CD4-positive, alpha-beta T cell treated with Interferon gamma for 1 hour (primary cell): ENCODE data around the gene CDX1.
A peak's percentile ranks its signal among the peaks of the same experiment; 100 is the strongest.

ENCODE experiments used
- DNase-seq: peaks from one replicate; pipeline ENCODE4 v3.0.0-alpha.2; 2020

Gene CDX1

GRCh38 chr5:150131978-150132694 is 34.4 kb upstream of the CDX1 start:
- DNase-seq, result peak; percentile 14

- no peak for DNase-seq
These were observed 33.8 kb upstream of the CDX1 start for GRCh38 chr5:150132740-150133139.

GRCh38 chr5:150133581-150134197 is 32.9 kb upstream of the CDX1 start:
- no peak for DNase-seq

GRCh38 chr5:150134198-150134588 is 32.4 kb upstream of the CDX1 start:
- no peak for DNase-seq

- DNase-seq, result no peak
These were observed 30.8 kb upstream of the CDX1 start for GRCh38 chr5:150135557-150136304.

GRCh38 chr5:150136305-150137167 is 30.0 kb upstream of the CDX1 start:
- DNase-seq, result no peak

GRCh38 chr5:150137168-150137957 is 29.2 kb upstream of the CDX1 start:
- no peak for DNase-seq

- DNase-seq, result no peak
These were observed 28.6 kb upstream of the CDX1 start for GRCh38 chr5:150137997-150138396.

- DNase-seq, result no peak
These were observed 27.9 kb upstream of the CDX1 start for GRCh38 chr5:150138551-150139265.

- no peak for DNase-seq
These were observed 27.2 kb upstream of the CDX1 start for GRCh38 chr5:150139334-150139733.

- no peak for DNase-seq
These were observed 25.7 kb upstream of the CDX1 start for GRCh38 chr5:150140830-150141229.

GRCh38 chr5:150141544-150142184 is 24.9 kb upstream of the CDX1 start:
- DNase-seq, result no peak

GRCh38 chr5:150142185-150142958 is 24.2 kb upstream of the CDX1 start:
- no peak for DNase-seq

- peak; percentile 56 for DNase-seq
These were observed 23.6 kb upstream of the CDX1 start for GRCh38 chr5:150142959-150143349.

GRCh38 chr5:150143350-150144245 is 23.0 kb upstream of the CDX1 start:
- no peak for DNase-seq

- no peak for DNase-seq
These were observed 22.3 kb upstream of the CDX1 start for GRCh38 chr5:150144246-150144801.

- no peak for DNase-seq
These were observed 21.7 kb upstream of the CDX1 start for GRCh38 chr5:150144879-150145278.

GRCh38 chr5:150146235-150146634 is 20.3 kb upstream of the CDX1 start:
- DNase-seq, result no peak
